ENCODE results near the gene PAK5. TPM values are rescaled to one million over a fixed set of nuclear protein-coding genes. Genes with fewer than 3 reads are reported as not detected.

Gene PAK5
- total and polyA plus RNA-seq, 2 of the 13 experiments (the other 11 are each of a cell fraction or from before 2014, with no cell fraction given): not detected

DNA sequence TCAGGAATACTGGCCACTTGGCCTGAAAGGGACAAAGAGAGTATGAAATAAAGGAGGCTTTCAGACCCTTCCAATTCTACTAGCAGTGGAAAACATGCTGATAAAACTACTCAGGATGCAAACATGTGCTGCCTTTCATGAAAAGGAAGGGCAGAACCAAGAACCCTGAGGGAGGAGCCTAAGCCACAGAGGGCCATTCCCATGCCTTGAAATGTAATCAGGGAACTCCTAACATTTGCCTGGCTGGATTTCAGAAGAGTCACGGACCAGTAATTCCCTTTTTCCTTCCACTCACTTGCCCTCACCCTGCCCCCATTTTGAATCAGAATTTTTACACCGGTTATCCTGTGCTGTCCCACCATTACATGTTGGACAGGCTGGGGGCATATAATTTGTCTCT lies 208.3 kb downstream of the PAK5 start:
- ChIA-PET POLR2A (no interaction called here), CTCF (ENCODE audit: low intra/inter-chr PET ratio, low total read pairs) (no interaction called here)
- intact Hi-C loops (cut with micrococcal nuclease; ENCODE audit: unreplicated experiment) (no loop called here), in situ Hi-C loops (cut with HindIII; ENCODE audit: extremely low pct_ligation_motif_present, low pct_unique_long_range_greater_than_20kb) (no loop called here)
- H3K4me3 ChIP-seq (replicated peaks in 1 of 3; ENCODE audit: insufficient read depth in 1 of 3, low read depth in 2 of 3, low read length in 3 of 3): no peak overlapping the region
- 9% methylated on average over 2 of the region's 2 CpGs for WGBS (ENCODE audit: low lambda C conversion rate)
- DNase-seq (ENCODE audit: low spot score): no peak
- H3K27ac ChIP-seq (ENCODE audit: extremely low read length, insufficient read depth, low read length): no peak overlapping the region
- no peaks in the 10 kb centered on the region for H3K36me3 ChIP-seq (replicated peaks in 1 of 2; ENCODE audit: control insufficient read depth in 1 of 2, insufficient read depth in 2 of 2, low read length in 2 of 2)
- no peak for FAIRE-seq
- no TSS peak for BruUV-seq (replicated peaks)
- H3K9me3 ChIP-seq (ENCODE audit: low read length): no peaks in the 10 kb centered on the region
- H3K79me2 ChIP-seq (ENCODE audit: insufficient read depth, low read length): no peaks in the 10 kb centered on the region
- TF ChIP-seq ZNF558 (CRISPR knock-in tag; IDR thresholded peaks at IDR 0.05; ENCODE audit: borderline replicate concordance): no peak
- no peak for TF ChIP-seq RARA (CRISPR knock-in tag; IDR thresholded peaks at IDR 0.05)
- TF ChIP-seq, protein P1, sequence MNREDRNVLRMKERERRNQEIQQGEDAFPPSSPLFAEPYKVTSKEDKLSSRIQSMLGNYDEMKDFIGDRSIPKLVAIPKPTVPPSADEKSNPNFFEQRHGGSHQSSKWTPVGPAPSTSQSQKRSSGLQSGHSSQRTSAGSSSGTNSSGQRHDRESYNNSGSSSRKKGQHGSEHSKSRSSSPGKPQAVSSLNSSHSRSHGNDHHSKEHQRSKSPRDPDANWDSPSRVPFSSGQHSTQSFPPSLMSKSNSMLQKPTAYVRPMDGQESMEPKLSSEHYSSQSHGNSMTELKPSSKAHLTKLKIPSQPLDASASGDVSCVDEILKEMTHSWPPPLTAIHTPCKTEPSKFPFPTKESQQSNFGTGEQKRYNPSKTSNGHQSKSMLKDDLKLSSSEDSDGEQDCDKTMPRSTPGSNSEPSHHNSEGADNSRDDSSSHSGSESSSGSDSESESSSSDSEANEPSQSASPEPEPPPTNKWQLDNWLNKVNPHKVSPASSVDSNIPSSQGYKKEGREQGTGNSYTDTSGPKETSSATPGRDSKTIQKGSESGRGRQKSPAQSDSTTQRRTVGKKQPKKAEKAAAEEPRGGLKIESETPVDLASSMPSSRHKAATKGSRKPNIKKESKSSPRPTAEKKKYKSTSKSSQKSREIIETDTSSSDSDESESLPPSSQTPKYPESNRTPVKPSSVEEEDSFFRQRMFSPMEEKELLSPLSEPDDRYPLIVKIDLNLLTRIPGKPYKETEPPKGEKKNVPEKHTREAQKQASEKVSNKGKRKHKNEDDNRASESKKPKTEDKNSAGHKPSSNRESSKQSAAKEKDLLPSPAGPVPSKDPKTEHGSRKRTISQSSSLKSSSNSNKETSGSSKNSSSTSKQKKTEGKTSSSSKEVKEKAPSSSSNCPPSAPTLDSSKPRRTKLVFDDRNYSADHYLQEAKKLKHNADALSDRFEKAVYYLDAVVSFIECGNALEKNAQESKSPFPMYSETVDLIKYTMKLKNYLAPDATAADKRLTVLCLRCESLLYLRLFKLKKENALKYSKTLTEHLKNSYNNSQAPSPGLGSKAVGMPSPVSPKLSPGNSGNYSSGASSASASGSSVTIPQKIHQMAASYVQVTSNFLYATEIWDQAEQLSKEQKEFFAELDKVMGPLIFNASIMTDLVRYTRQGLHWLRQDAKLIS (CRISPR knock-in tag; IDR thresholded peaks at IDR 0.05): no peak
- TF ChIP-seq, protein P2, sequence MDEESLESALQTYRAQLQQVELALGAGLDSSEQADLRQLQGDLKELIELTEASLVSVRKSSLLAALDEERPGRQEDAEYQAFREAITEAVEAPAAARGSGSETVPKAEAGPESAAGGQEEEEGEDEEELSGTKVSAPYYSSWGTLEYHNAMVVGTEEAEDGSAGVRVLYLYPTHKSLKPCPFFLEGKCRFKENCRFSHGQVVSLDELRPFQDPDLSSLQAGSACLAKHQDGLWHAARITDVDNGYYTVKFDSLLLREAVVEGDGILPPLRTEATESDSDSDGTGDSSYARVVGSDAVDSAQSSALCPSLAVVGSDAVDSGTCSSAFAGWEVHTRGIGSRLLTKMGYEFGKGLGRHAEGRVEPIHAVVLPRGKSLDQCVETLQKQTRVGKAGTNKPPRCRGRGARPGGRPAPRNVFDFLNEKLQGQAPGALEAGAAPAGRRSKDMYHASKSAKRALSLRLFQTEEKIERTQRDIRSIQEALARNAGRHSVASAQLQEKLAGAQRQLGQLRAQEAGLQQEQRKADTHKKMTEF (CRISPR knock-in tag; IDR thresholded peaks at IDR 0.05): no peak
- no peak for TF ChIP-seq AGO1 (IDR thresholded peaks at IDR 0.05; ENCODE audit: low read depth, low read length, poor library complexity, severe bottlenecking)
- no peak for TF ChIP-seq ZNF235 (CRISPR knock-in tag; IDR thresholded peaks at IDR 0.05; ENCODE audit: borderline replicate concordance)
- no peak for TF ChIP-seq BCL6 (CRISPR knock-in tag; IDR thresholded peaks at IDR 0.05)
- TF ChIP-seq TCF12 (IDR thresholded peaks at IDR 0.05): no peak
- no peak for TF ChIP-seq TCF12 (CRISPR knock-in tag; IDR thresholded peaks at IDR 0.05)
- TF ChIP-seq, protein P3, sequence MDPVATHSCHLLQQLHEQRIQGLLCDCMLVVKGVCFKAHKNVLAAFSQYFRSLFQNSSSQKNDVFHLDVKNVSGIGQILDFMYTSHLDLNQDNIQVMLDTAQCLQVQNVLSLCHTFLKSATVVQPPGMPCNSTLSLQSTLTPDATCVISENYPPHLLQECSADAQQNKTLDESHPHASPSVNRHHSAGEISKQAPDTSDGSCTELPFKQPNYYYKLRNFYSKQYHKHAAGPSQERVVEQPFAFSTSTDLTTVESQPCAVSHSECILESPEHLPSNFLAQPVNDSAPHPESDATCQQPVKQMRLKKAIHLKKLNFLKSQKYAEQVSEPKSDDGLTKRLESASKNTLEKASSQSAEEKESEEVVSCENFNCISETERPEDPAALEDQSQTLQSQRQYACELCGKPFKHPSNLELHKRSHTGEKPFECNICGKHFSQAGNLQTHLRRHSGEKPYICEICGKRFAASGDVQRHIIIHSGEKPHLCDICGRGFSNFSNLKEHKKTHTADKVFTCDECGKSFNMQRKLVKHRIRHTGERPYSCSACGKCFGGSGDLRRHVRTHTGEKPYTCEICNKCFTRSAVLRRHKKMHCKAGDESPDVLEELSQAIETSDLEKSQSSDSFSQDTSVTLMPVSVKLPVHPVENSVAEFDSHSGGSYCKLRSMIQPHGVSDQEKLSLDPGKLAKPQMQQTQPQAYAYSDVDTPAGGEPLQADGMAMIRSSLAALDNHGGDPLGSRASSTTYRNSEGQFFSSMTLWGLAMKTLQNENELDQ (CRISPR knock-in tag; IDR thresholded peaks at IDR 0.05; ENCODE audit: borderline replicate concordance): no peak
- no peaks in the 10 kb centered on the region for H4K20me1 ChIP-seq (ENCODE audit: insufficient read depth, low read length)
- H3K9ac ChIP-seq (ENCODE audit: insufficient read depth, low read depth, low read length): no peak overlapping the region
- no peak overlapping the region for H3K4me2 ChIP-seq (ENCODE audit: low read depth, low read length)
- H3K27me3 ChIP-seq (ENCODE audit: control insufficient read depth in 1 of 2, insufficient read depth in 2 of 2, low read length in 2 of 2): no peaks in the 10 kb centered on the region
- ATAC-seq: no peak
- H3K4me1 ChIP-seq (ENCODE audit: insufficient read depth, low read length): no peaks in the 10 kb centered on the region
- no peak overlapping the region for H2AFZ ChIP-seq (ENCODE audit: low read length)
